ENCODE measurements around the gene SH3BP4. TPM values are rescaled to one million over a fixed set of nuclear protein-coding genes. Genes with fewer than 3 reads are reported as not detected.
A peak's percentile ranks its signal among the peaks of the same experiment; 100 is the strongest.

Gene SH3BP4
- total and polyA plus RNA-seq, 2 of the 13 experiments (the other 11 are each of a cell fraction or from before 2014, with no cell fraction given): 34.6 to 99.1 TPM

GRCh38 chr2:234978466-234979203 lies 26.8 kb downstream of the SH3BP4 start (continued):
- no peak for TF ChIP-seq ZBTB2 (CRISPR knock-in tag; IDR thresholded peaks at IDR 0.05; ENCODE audit: low read depth)
- 0 out of 2 replicates have a peak, but pooled peaks have one; percentile 45 for TF ChIP-seq ZNF414 (CRISPR knock-in tag; IDR thresholded peaks at IDR 0.05)
- TF ChIP-seq SP5 (CRISPR knock-in tag; IDR thresholded peaks at IDR 0.05; ENCODE audit: borderline replicate concordance, low read depth): no peak
- TF ChIP-seq TP53 (CRISPR knock-in tag; conservative IDR thresholded peaks at IDR 0.05): no peak
- no peak for TF ChIP-seq BORCS8-MEF2B (CRISPR knock-in tag; IDR thresholded peaks at IDR 0.05)
- TF ChIP-seq KLF6 (CRISPR knock-in tag; IDR thresholded peaks at IDR 0.05): no peak
- TF ChIP-seq RELA (CRISPR knock-in tag; IDR thresholded peaks at IDR 0.05): no peak
- TF ChIP-seq ZNF17 (CRISPR knock-in tag; IDR thresholded peaks at IDR 0.05): no peak
- TF ChIP-seq HNRNPL (IDR thresholded peaks at IDR 0.05; ENCODE audit: low read depth, low read length): 0 out of 2 replicates have a peak, but pooled peaks have one; percentile 30
- TF ChIP-seq POLR2AphosphoS5 (IDR thresholded peaks at IDR 0.05; ENCODE audit: low read depth, low read length): peak; percentile 34; the same call in 1 of the 2 replicates
- peak; percentile 32; the same call in 1 of the 2 replicates for TF ChIP-seq RBFOX2 (IDR thresholded peaks at IDR 0.05; ENCODE audit: low read depth, low read length)
- no peak for TF ChIP-seq MBD4 (IDR thresholded peaks at IDR 0.05; ENCODE audit: borderline replicate concordance, low read length)
- no peak for TF ChIP-seq ZNF101 (CRISPR knock-in tag; IDR thresholded peaks at IDR 0.05; ENCODE audit: borderline replicate concordance, low read depth)
- 0 out of 2 replicates have a peak, but pooled peaks have one; percentile 20 for TF ChIP-seq ZNF512B (CRISPR knock-in tag; IDR thresholded peaks at IDR 0.05; ENCODE audit: borderline replicate concordance)
- peak; percentile 27; the same call in 1 of the 2 replicates for TF ChIP-seq ZSCAN31 (CRISPR knock-in tag; IDR thresholded peaks at IDR 0.05; ENCODE audit: low read depth)
- TF ChIP-seq CSRNP2 (CRISPR knock-in tag; conservative IDR thresholded peaks at IDR 0.05; ENCODE audit: low read depth): no peak
- no peak for TF ChIP-seq MZF1 (CRISPR knock-in tag; IDR thresholded peaks at IDR 0.05; ENCODE audit: borderline replicate concordance)
- 0 out of 2 replicates have a peak, but pooled peaks have one; percentile 29 for TF ChIP-seq PITX1 (CRISPR knock-in tag; IDR thresholded peaks at IDR 0.05)
- TF ChIP-seq TBP (CRISPR knock-in tag; IDR thresholded peaks at IDR 0.05): no peak
- TF ChIP-seq ZNF839 (CRISPR knock-in tag; IDR thresholded peaks at IDR 0.05; ENCODE audit: borderline replicate concordance): no peak
- no peak for TF ChIP-seq ELK4 (CRISPR knock-in tag; IDR thresholded peaks at IDR 0.05; ENCODE audit: borderline replicate concordance)
- TF ChIP-seq ZNF747 (CRISPR knock-in tag; IDR thresholded peaks at IDR 0.05; ENCODE audit: borderline replicate concordance): 0 out of 2 replicates have a peak, but pooled peaks have one; percentile 41

Measured in HepG2 (cell line).